Ectodermal cell (in vitro differentiated cells): ENCODE data around the gene FBL.

Experiments
- H3K27ac ChIP-seq: 2 replicates; pipeline ENCODE4 v1.7.0; 2013; ENCODE audit warnings: mild to moderate bottlenecking, low read depth, low read length; ENCODE audit not compliant: insufficient read depth, poor library complexity, severe bottlenecking
- H3K27me3 ChIP-seq: 2 replicates; pipeline ENCODE4 v1.7.0; 2013; ENCODE audit warnings: mild to moderate bottlenecking, low read length; ENCODE audit not compliant: insufficient read depth, control insufficient read depth, poor library complexity, severe bottlenecking
- H3K36me3 ChIP-seq: one replicate; pipeline ENCODE4 v1.7.0; 2013; ENCODE audit warnings: low read length; ENCODE audit not compliant: control insufficient read depth, insufficient read depth
- H3K4me1 ChIP-seq: one replicate; pipeline ENCODE4 v1.7.0; 2013; ENCODE audit warnings: low read length; ENCODE audit not compliant: control insufficient read depth, insufficient read depth
- H3K4me3 ChIP-seq: 2 replicates; pipeline ENCODE4 v1.7.0; 2013; ENCODE audit warnings: low read depth, low read length, control low read depth; ENCODE audit not compliant: insufficient read depth
- H3K9me3 ChIP-seq: 2 replicates; pipeline ENCODE4 v1.7.0; 2013; ENCODE audit warnings: mild to moderate bottlenecking, low read length, moderate library complexity; ENCODE audit not compliant: control insufficient read depth
- WGBS, 2 experiments: methylation state at CpG; one replicate each; pipeline ENCODE4 v1.1.7; 2013; ENCODE audit warnings: missing lambda C conversion rate in 2 of 2; 5-methylcytosine and 5-hydroxymethylcytosine counted together

Gene FBL

DNA sequence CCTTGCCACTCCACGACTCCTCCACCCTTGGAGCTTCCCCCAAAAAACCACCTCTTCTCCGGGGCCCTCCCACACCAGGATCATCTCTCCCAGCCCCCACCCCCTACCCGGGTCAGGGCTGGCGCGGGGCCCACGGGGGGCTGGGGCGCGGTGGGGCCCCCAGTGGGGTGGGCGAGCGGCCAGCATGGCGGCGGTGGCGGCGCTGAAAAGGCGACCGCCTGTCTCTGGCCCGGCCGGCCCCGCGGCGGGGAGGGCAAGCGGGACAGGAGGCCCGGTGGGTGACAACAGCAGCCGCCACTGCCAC, 13.1 kb downstream of the FBL start:
- Histone ChIP-seq H3K4me1 (peaks cover 11% of the 10 kb centered on the region), H3K27ac (peak overlapping the region; percentile 74), H3K4me3 (peak overlapping the region; percentile 91), H3K9me3 (no peaks in the 10 kb centered on the region), H3K36me3 (peaks cover 67% of the 10 kb centered on the region), H3K27me3 (no peaks in the 10 kb centered on the region)
- 1 to 2% methylated on average over 24 of the region's 24 CpGs for WGBS, 2 experiments

- H3K4me3 ChIP-seq = peak overlapping the region; percentile 91
- WGBS, 2 experiments = 91 to 93% methylated on average over 5 of the region's 5 CpGs
- H3K36me3 ChIP-seq = peaks cover 68% of the 10 kb centered on the region
- no peaks in the 10 kb centered on the region for H3K9me3 ChIP-seq
- peaks cover 11% of the 10 kb centered on the region for H3K4me1 ChIP-seq
- no peak overlapping the region for H3K27ac ChIP-seq
- H3K27me3 ChIP-seq = no peaks in the 10 kb centered on the region
Measured at GRCh38 chr19:39832341-39833083, 13.7 kb downstream of the FBL start.

GRCh38 chr19:39831679-39832078, 14.5 kb downstream of the FBL start:
- WGBS, 2 experiments = 96% methylated on average over 16 of the region's 16 CpGs
- H3K36me3 ChIP-seq = peaks cover 66% of the 10 kb centered on the region
- H3K9me3 ChIP-seq = no peaks in the 10 kb centered on the region
- no peak overlapping the region for H3K4me3 ChIP-seq
- H3K27ac ChIP-seq = no peak overlapping the region
- no peaks in the 10 kb centered on the region for H3K27me3 ChIP-seq
- H3K4me1 ChIP-seq = peaks cover 11% of the 10 kb centered on the region

DNA sequence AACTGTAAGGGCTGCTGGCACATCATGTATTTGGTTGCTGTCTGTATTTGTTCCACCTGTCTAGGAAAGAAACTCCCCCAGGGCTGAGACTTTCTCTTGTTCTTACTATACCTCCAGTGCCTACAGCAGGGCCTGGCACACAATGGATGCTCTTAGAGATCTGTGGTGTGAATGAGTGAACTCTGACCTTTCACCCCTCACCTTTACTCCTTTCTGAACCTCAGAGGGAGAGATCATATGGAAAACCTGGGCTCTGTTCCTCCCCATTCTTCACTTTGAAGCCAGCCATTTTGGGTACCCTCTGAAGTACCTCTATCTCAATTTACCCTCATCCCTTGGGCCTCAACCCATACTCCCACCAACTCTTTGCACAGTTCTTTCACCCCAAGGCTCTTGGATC, 15.3 kb downstream of the FBL start:
- H3K27ac ChIP-seq = no peak overlapping the region
- H3K9me3 ChIP-seq = no peaks in the 10 kb centered on the region
- H3K4me1 ChIP-seq = peaks cover 11% of the 10 kb centered on the region
- H3K27me3 ChIP-seq = no peaks in the 10 kb centered on the region
- peaks cover 65% of the 10 kb centered on the region for H3K36me3 ChIP-seq
- H3K4me3 ChIP-seq = no peak overlapping the region

GRCh38 chr19:39830406-39830805, 15.8 kb downstream of the FBL start:
- Histone ChIP-seq H3K4me1 (peaks cover 11% of the 10 kb centered on the region), H3K27me3 (no peaks in the 10 kb centered on the region), H3K27ac (no peak overlapping the region), H3K4me3 (no peak overlapping the region), H3K9me3 (no peaks in the 10 kb centered on the region), H3K36me3 (peaks cover 69% of the 10 kb centered on the region)
- WGBS, 2 experiments = 95 to 96% methylated on average over 18 of the region's 18 CpGs

- Histone ChIP-seq H3K27ac (no peak overlapping the region), H3K4me3 (no peak overlapping the region), H3K4me1 (peaks cover 11% of the 10 kb centered on the region), H3K27me3 (no peaks in the 10 kb centered on the region), H3K9me3 (no peaks in the 10 kb centered on the region), H3K36me3 (peaks cover 64% of the 10 kb centered on the region)
- 95 to 96% methylated on average over 10 of the region's 10 CpGs for WGBS, 2 experiments
Measured at GRCh38 chr19:39829702-39830275, 16.4 kb downstream of the FBL start.

GRCh38 chr19:39828654-39829032, 17.5 kb downstream of the FBL start:
- H3K4me3 ChIP-seq = no peak overlapping the region
- no peaks in the 10 kb centered on the region for H3K9me3 ChIP-seq
- peaks cover 6% of the 10 kb centered on the region for H3K4me1 ChIP-seq
- WGBS, 2 experiments = 97 to 99% methylated on average over 5 of the region's 5 CpGs
- peaks cover 60% of the 10 kb centered on the region for H3K36me3 ChIP-seq
- no peak overlapping the region for H3K27ac ChIP-seq
- H3K27me3 ChIP-seq = no peaks in the 10 kb centered on the region

DNA sequence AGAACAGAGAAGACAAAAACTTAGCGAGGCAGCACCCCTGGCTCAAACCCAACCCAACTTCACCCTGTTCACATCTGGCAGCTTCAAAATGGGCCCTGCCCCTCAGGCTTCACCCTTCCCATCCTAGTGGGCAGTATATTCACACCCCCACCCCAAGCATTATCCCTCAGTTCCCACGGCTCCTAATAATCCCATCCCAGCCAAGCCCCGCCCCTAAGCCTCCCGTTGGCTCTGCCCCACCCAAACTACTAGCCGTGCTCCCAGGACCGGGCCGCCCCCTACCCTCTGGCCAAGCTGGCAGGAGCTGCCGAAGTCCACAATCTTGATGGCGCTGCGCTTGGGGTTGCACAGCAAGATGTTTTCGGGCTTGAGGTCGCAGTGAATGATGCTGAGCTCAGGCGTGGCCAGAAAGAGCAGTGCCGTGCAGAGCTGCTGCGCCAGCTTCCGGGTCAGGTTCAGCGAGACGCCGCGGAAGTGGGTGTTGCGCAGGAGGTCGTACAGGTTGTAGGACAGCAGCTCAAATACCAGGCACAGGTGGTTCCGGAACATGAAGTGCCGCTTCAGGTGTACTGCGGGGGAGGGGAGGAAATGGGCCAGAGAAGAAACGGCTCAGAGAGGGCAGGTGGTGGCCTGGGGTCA, 18.0 kb downstream of the FBL start:
- H3K4me1 ChIP-seq = peaks cover 9% of the 10 kb centered on the region
- no peak overlapping the region for H3K4me3 ChIP-seq
- no peaks in the 10 kb centered on the region for H3K27me3 ChIP-seq
- H3K36me3 ChIP-seq = peaks cover 60% of the 10 kb centered on the region
- H3K27ac ChIP-seq = no peak overlapping the region
- 94% methylated on average over 26 of the region's 26 CpGs for WGBS, 2 experiments
- no peaks in the 10 kb centered on the region for H3K9me3 ChIP-seq

GRCh38 chr19:39827216-39827615, 19.0 kb downstream of the FBL start:
- no peaks in the 10 kb centered on the region for H3K27me3 ChIP-seq
- H3K9me3 ChIP-seq = no peaks in the 10 kb centered on the region
- H3K4me3 ChIP-seq = no peak overlapping the region
- H3K27ac ChIP-seq = no peak overlapping the region
- peaks cover 9% of the 10 kb centered on the region for H3K4me1 ChIP-seq
- WGBS, 2 experiments = 96 to 97% methylated on average over 13 of the region's 13 CpGs
- H3K36me3 ChIP-seq = peaks cover 60% of the 10 kb centered on the region

DNA sequence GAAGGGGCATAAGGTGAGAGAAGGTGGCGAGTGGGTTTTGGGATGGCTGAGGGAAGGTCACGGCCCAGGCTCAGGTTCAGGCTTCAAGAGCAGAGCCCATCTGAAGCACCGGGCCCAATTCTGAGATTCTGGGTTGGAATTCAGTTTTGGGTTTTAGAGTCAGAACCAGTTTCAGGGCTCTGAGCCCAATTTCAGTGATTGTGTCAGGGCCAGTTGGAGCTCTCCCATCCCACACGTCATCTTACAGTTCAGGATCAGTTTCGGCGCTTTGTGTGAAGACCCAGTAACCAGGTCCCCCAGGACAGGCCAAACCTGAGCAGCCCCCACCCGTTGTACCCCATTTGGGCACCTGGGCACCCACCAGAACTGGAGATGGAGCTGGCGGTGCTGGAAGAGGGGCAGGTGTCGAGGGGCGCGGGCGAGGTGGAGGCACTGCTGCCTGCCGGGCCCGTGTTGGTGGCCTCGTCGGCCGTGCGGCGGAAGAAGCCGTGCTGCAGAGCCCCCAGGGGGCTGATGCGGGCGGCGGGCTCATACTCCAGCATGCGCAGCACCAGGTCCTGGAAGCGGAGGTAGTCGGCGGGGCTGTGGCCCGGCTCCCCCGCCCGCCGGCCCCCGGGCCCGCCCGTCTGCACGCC, 19.8 kb downstream of the FBL start:
- Histone ChIP-seq H3K36me3 (peaks cover 57% of the 10 kb centered on the region), H3K4me1 (peaks cover 4% of the 10 kb centered on the region), H3K4me3 (no peak overlapping the region), H3K9me3 (no peaks in the 10 kb centered on the region), H3K27ac (no peak overlapping the region), H3K27me3 (no peaks in the 10 kb centered on the region)
- WGBS, 2 experiments = 95 to 97% methylated on average over 35 of the region's 35 CpGs
